Measurements from ENCODE around the gene GOLGA6L7.
"Not testable (repeated sequence)": the region's sequence is repeated elsewhere in the genome, so short reads cannot be mapped to it uniquely, and the experiment has no call there.

DNA sequence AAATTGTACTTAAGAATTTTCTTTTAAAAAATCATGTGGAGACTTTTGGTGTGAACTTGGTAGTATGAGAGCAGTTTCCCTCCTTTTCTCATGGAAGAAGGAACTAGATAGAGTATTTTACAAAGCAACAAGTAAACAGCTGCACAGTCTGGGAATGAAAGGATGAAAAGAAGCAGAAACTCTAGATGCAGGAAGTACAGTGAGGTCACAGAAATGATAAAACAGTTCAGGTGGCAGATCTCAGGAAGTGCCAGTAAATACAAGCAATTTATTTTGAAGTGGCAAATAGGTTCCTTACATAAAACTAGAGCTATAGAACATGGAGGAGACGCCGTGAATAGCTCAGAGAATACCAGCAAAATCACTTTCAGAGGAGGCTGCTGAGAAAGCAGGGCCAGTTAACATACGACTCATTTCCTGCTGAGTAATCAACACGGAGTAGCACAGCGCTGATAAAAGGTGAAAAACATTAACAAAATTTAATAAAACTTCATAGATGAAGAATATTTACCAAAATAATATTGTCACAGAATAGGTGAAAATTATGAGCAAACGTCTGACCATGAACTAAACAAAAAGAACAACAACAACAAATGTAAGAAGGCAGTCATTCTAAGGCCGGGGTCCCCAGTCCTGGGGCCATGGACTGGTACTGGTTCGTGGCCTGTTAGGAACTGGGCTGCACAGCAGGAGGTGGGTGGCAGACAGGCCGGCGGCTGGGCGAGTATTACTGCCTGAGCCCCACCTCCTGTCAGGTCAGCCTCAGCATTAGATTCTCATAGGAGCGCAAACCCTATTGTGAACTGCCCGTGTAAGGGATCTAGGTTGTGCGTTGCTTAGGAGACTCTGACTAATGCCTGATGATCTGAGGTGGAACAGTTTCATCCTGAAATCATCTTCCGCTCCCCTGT is 29.2 kb downstream of the GOLGA6L7 start:
- not testable (repeated sequence) for TF ChIP-seq EZH2 (IDR thresholded peaks at IDR 0.05; ENCODE audit: insufficient read depth, poor library complexity, severe bottlenecking); EZH2phosphoT487 (IDR thresholded peaks at IDR 0.05; ENCODE audit: insufficient read depth, low read depth)

Data from GM23248 (cell line).